ENCODE measurements around the gene PARD3B.

DNA sequence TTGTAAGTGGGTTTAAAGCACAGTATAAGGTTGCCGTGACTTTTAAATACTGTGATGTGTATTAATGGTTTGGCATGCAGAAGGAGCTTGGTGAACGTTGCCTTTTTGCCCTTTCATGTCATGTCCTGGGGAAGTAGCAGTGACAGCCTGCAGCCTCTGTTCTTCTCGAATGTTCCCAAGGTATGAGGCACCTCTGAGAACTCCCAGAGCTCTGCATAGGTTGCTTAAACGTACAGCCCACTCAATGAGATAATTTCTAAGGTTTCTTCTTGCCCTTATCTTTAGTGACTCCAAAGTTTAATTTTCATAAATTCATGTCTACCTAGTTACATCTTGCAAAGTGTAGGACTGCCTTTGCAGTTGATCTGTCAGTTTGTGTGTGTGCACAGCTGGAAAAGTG, 36.7 kb downstream of the PARD3B start:
- TF ChIP-seq, protein P1, sequence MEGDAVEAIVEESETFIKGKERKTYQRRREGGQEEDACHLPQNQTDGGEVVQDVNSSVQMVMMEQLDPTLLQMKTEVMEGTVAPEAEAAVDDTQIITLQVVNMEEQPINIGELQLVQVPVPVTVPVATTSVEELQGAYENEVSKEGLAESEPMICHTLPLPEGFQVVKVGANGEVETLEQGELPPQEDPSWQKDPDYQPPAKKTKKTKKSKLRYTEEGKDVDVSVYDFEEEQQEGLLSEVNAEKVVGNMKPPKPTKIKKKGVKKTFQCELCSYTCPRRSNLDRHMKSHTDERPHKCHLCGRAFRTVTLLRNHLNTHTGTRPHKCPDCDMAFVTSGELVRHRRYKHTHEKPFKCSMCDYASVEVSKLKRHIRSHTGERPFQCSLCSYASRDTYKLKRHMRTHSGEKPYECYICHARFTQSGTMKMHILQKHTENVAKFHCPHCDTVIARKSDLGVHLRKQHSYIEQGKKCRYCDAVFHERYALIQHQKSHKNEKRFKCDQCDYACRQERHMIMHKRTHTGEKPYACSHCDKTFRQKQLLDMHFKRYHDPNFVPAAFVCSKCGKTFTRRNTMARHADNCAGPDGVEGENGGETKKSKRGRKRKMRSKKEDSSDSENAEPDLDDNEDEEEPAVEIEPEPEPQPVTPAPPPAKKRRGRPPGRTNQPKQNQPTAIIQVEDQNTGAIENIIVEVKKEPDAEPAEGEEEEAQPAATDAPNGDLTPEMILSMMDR (IDR thresholded peaks at IDR 0.05; ENCODE audit: low read depth, low read length) = no peak
- TF ChIP-seq, protein P2, sequence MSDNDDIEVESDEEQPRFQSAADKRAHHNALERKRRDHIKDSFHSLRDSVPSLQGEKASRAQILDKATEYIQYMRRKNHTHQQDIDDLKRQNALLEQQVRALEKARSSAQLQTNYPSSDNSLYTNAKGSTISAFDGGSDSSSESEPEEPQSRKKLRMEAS (IDR thresholded peaks at IDR 0.05; ENCODE audit: low read depth, low read length) = no peak
